ENCODE data around the gene ITGA5. TPM values are rescaled to one million over a fixed set of nuclear protein-coding genes. Genes with fewer than 3 reads are reported as not detected.
A peak's percentile ranks its signal among the peaks of the same experiment; 100 is the strongest.

The ITGA5 gene
- polyA plus RNA-seq, 1 donor (not counting 4 experiments of a cell fraction or from before 2014, with no cell fraction given): 47.9 TPM

DNA sequence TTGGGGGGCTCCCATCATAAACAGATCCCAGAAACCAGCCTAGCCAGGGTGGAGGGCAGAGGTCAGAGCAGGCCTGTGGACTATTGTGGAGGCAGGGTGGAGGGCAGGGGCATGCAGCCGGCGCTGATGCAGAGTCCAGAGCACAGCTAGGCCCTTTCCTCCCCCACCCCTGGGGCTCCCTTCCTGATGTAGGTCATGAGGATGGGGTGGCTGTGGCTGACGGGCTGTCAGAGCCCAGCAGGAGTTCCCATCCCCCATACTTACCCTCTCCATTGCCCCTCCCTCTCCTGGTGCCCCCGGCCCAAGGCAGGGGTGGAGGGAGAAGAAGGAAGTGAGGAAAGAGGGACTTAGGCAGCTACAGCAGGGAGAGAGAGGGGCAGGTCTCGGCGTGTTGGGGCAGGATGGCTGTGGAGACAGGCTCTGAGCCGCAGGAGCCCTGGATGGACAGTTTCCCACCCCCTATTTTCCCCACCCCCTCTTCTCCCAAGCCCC, 28.8 kb downstream of the ITGA5 start:
- no peaks in the 10 kb centered on the region for H3K27me3 ChIP-seq (ENCODE audit: control insufficient read depth, extremely low read depth, insufficient read depth, low read length)
- no peak for FAIRE-seq
- TF ChIP-seq EZH2 (IDR thresholded peaks at IDR 0.05; ENCODE audit: low read length): no peak
- TF ChIP-seq, protein P1, sequence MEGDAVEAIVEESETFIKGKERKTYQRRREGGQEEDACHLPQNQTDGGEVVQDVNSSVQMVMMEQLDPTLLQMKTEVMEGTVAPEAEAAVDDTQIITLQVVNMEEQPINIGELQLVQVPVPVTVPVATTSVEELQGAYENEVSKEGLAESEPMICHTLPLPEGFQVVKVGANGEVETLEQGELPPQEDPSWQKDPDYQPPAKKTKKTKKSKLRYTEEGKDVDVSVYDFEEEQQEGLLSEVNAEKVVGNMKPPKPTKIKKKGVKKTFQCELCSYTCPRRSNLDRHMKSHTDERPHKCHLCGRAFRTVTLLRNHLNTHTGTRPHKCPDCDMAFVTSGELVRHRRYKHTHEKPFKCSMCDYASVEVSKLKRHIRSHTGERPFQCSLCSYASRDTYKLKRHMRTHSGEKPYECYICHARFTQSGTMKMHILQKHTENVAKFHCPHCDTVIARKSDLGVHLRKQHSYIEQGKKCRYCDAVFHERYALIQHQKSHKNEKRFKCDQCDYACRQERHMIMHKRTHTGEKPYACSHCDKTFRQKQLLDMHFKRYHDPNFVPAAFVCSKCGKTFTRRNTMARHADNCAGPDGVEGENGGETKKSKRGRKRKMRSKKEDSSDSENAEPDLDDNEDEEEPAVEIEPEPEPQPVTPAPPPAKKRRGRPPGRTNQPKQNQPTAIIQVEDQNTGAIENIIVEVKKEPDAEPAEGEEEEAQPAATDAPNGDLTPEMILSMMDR (optimal IDR thresholded peaks at IDR 0.05 in 1 of 3, IDR thresholded peaks at IDR 0.05 in 1 of 3, conservative IDR thresholded peaks at IDR 0.05 in 1 of 3; ENCODE audit: extremely low read depth in 1 of 3, insufficient read depth in 2 of 3, low read length in 3 of 3): no peak
- H4K20me1 ChIP-seq (ENCODE audit: control insufficient read depth, extremely low read depth, insufficient read depth, low read length): peaks cover 2% of the 10 kb centered on the region
- no peaks in the 10 kb centered on the region for H3K9me3 ChIP-seq (ENCODE audit: control insufficient read depth, low read depth, low read length)
- peaks cover 7 to 20% of the 10 kb centered on the region in 2 experiments for H3K36me3 ChIP-seq (ENCODE audit: control insufficient read depth in 2 of 2, extremely low read depth in 1 of 2, insufficient read depth in 2 of 2, low read length in 2 of 2)
- dilution Hi-C loops (cut with MboI; ENCODE audit: extremely low pct_ligation_motif_present, low sequenced_read_pairs): no loop called here
- H3K4me3 ChIP-seq (ENCODE audit: control insufficient read depth in 2 of 3, extremely low read depth in 1 of 3, insufficient read depth in 2 of 3, low read depth in 1 of 3, low read length in 3 of 3): peak overlapping the region; percentile 83 to 96 (median 88)
- peaks cover 70% of the 10 kb centered on the region for H3K4me1 ChIP-seq (ENCODE audit: control insufficient read depth, extremely low read depth, insufficient read depth, low read length)
- peak overlapping the region; percentile 95 for H3K4me2 ChIP-seq (ENCODE audit: control insufficient read depth, extremely low read depth, insufficient read depth, low read depth, low read length)
- no peak for DNase-seq (ENCODE audit: low read depth, low spot score)
- peak overlapping the region; percentile 81 for H3K27ac ChIP-seq (ENCODE audit: control insufficient read depth, insufficient read depth, low read length)
- no peak overlapping the region for H2AFZ ChIP-seq (ENCODE audit: control insufficient read depth, low read length)
- H3K9ac ChIP-seq (ENCODE audit: control insufficient read depth, extremely low read depth, insufficient read depth, low read length): peak overlapping the region; percentile 85
- H3K79me2 ChIP-seq (ENCODE audit: control insufficient read depth, insufficient read depth, low read length): peaks cover 53% of the 10 kb centered on the region
- peaks cover 3% of the 10 kb centered on the region for H3K9me1 ChIP-seq (ENCODE audit: control insufficient read depth, extremely low read depth, insufficient read depth, low read length)

DNA sequence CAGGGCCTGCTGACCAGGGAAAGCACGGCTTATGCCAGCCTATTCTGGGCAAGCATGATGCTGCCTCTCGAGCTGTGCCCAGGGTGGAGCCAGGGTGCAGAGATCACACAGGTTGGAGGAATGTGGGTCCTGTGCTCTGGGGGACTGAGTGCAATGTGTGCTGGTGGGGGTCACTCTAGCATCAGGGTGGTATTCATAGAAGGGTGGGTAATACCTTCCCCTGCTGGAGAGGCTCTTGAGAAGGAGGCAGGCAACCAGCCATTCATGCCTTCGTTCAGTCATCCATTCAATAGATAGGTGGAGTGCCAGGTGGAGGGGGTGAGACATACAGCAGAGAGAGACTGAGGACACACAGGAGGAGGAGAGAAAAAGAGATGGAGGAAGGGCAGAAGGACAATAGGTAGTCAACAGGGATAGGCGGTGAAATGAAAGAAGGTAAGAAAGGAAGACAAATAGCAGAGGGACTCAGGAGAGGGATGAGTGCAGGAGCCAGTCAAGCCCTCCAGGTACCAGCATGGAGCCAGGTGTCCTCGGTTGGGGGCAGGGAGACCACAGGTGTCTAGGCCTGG, 29.4 kb downstream of the ITGA5 start:
- Histone ChIP-seq H3K4me2 (ENCODE audit: control insufficient read depth, extremely low read depth, insufficient read depth, low read depth, low read length) (peak overlapping the region; percentile 95), H3K27me3 (ENCODE audit: control insufficient read depth, extremely low read depth, insufficient read depth, low read length) (no peaks in the 10 kb centered on the region), H3K36me3 (ENCODE audit: control insufficient read depth in 2 of 2, extremely low read depth in 1 of 2, insufficient read depth in 2 of 2, low read length in 2 of 2) (peaks cover 3 to 15% of the 10 kb centered on the region in 2 experiments), H3K4me1 (ENCODE audit: control insufficient read depth, extremely low read depth, insufficient read depth, low read length) (peaks cover 73% of the 10 kb centered on the region), H3K79me2 (ENCODE audit: control insufficient read depth, insufficient read depth, low read length) (peaks cover 58% of the 10 kb centered on the region), H2AFZ (ENCODE audit: control insufficient read depth, low read length) (no peak overlapping the region), H3K9me3 (ENCODE audit: control insufficient read depth, low read depth, low read length) (no peaks in the 10 kb centered on the region), H3K9ac (ENCODE audit: control insufficient read depth, extremely low read depth, insufficient read depth, low read length) (peak overlapping the region; percentile 85), H3K27ac (ENCODE audit: control insufficient read depth, insufficient read depth, low read length) (peak overlapping the region; percentile 81), H3K4me3 (ENCODE audit: control insufficient read depth in 2 of 3, extremely low read depth in 1 of 3, insufficient read depth in 2 of 3, low read depth in 1 of 3, low read length in 3 of 3) (peak overlapping the region; percentile 83 to 96 (median 88)), H4K20me1 (ENCODE audit: control insufficient read depth, extremely low read depth, insufficient read depth, low read length) (peaks cover 5% of the 10 kb centered on the region), H3K9me1 (ENCODE audit: control insufficient read depth, extremely low read depth, insufficient read depth, low read length) (peaks cover 3% of the 10 kb centered on the region)
- FAIRE-seq: no peak
- dilution Hi-C loops (cut with MboI; ENCODE audit: extremely low pct_ligation_motif_present, low sequenced_read_pairs): no loop called here
- DNase-seq (ENCODE audit: low read depth, low spot score): no peak
- no peak for TF ChIP-seq EZH2 (IDR thresholded peaks at IDR 0.05; ENCODE audit: low read length)
- TF ChIP-seq, protein P1 (optimal IDR thresholded peaks at IDR 0.05 in 1 of 3, IDR thresholded peaks at IDR 0.05 in 1 of 3, conservative IDR thresholded peaks at IDR 0.05 in 1 of 3; ENCODE audit: extremely low read depth in 1 of 3, insufficient read depth in 2 of 3, low read length in 3 of 3): no peak
